ENCODE results near the gene MEAK7.

- TF ChIP-seq CTCF (IDR thresholded peaks at IDR 0.05; ENCODE audit: control extremely low read depth in 1 of 3, insufficient read depth in 1 of 3, low read depth in 1 of 3, low read length in 3 of 3): no peak
- TF ChIP-seq SIX5 (IDR thresholded peaks at IDR 0.05; ENCODE audit: low read depth, low read length): no peak
- no peak for TF ChIP-seq POLR2A (IDR thresholded peaks at IDR 0.05; ENCODE audit: control extremely low read depth in 1 of 2, low read depth in 2 of 2, low read length in 2 of 2)
- TF ChIP-seq BRCA1 (IDR thresholded peaks at IDR 0.05; ENCODE audit: low read depth, low read length): no peak
- no peak for TF ChIP-seq SP1 (IDR thresholded peaks at IDR 0.05; ENCODE audit: low read depth, low read length)
- TF ChIP-seq SUZ12 (IDR thresholded peaks at IDR 0.05; ENCODE audit: low read length): no peak
Observed at GRCh38 chr16:84459533-84459894, 44.9 kb downstream of the MEAK7 start.
